MM.1S (cell line): ENCODE results near the gene GNL3L.

Source experiments
- DNase-seq: peaks from one replicate; pipeline ENCODE4 v3.0.0-alpha.2; 2015
- H2AFZ ChIP-seq: fragments of 300-600 bp; sonication (generic); 2 replicates; pipeline ENCODE4 v1.6.0; 2016; ENCODE audit warnings: antibody characterized with exemption, low read length
- H3F3A ChIP-seq: fragments of 300-600 bp; sonication (generic); 2 replicates; pipeline ENCODE4 v1.6.1; 2016; ENCODE audit warnings: mild to moderate bottlenecking, antibody characterized with exemption, low read length, moderate library complexity, mixed read lengths; ENCODE audit not compliant: insufficient read depth
- H3K27ac ChIP-seq: fragments of 300-600 bp; sonication (generic); 2 replicates; pipeline ENCODE4 v1.5.1; 2016; ENCODE audit warnings: mild to moderate bottlenecking, low read length
- H3K27me3 ChIP-seq: fragments of 300-600 bp; sonication (generic); replicated peaks from 2 replicates; pipeline ENCODE4 v1.6.0; 2016; ENCODE audit warnings: low read length; ENCODE audit not compliant: insufficient read depth
- H3K36me3 ChIP-seq: fragments of 300-600 bp; sonication (generic); replicated peaks from 2 replicates; pipeline ENCODE4 v1.6.1; 2016; ENCODE audit warnings: mild to moderate bottlenecking, low read length, mixed read lengths; ENCODE audit not compliant: insufficient read depth
- H3K4me1 ChIP-seq: fragments of 300-600 bp; sonication (generic); 2 replicates; pipeline ENCODE4 v1.6.1; 2016; ENCODE audit warnings: low read length, mixed read lengths
- H3K4me2 ChIP-seq: fragments of 300-600 bp; sonication (generic); 2 replicates; pipeline ENCODE4 v1.6.0; 2016; ENCODE audit warnings: low read depth, low read length
- H3K4me3 ChIP-seq: fragments of 300-600 bp; sonication (generic); 2 replicates; pipeline ENCODE4 v1.5.1; 2016; ENCODE audit warnings: low read length, mixed read lengths
- H3K79me2 ChIP-seq: fragments of 300-600 bp; sonication (generic); 2 replicates; pipeline ENCODE4 v1.6.1; 2016; ENCODE audit warnings: mixed run types, low read length, mixed read lengths
- H3K9ac ChIP-seq: fragments of 300-600 bp; sonication (generic); 2 replicates; pipeline ENCODE4 v1.6.1; 2016; ENCODE audit warnings: low read length, mixed read lengths
- H3K9me2 ChIP-seq: fragments of 300-600 bp; sonication (generic); replicated peaks from 2 replicates; pipeline ENCODE4 v1.6.1; 2016; ENCODE audit warnings: mild to moderate bottlenecking, low read length, mixed read lengths; ENCODE audit not compliant: insufficient read depth
- H3K9me3 ChIP-seq: fragments of 300-600 bp; sonication (generic); replicated peaks from 2 replicates; pipeline ENCODE4 v1.6.1; 2016; ENCODE audit warnings: mild to moderate bottlenecking, low read length, mixed read lengths; ENCODE audit not compliant: insufficient read depth
- H4K20me1 ChIP-seq: fragments of 300-600 bp; sonication (generic); 2 replicates; pipeline ENCODE4 v1.6.1; 2016; ENCODE audit warnings: mild to moderate bottlenecking, low read length, moderate library complexity, mixed read lengths; ENCODE audit not compliant: insufficient read depth
- CTCF ChIP-seq: fragments of 300-600 bp; sonication (generic); IDR thresholded peaks from 2 replicates; pipeline ENCODE4 v1.5.1; 2016; ENCODE audit warnings: antibody characterized with exemption, low read length, mixed read lengths
- EZH2 ChIP-seq: fragments of 300-600 bp; sonication (generic); optimal IDR thresholded peaks from 2 replicates; pipeline ENCODE3; 2017; ENCODE audit warnings: low read depth, mild to moderate bottlenecking, antibody characterized with exemption, low read length, mixed read lengths
- EZH2phosphoT487 ChIP-seq: fragments of 300-600 bp; sonication (generic); IDR thresholded peaks from 2 replicates; pipeline ENCODE4 v1.6.1; 2018; ENCODE audit warnings: antibody characterized with exemption, low read length

Gene GNL3L

GRCh38 chrX:54496517-54496852 is 33.5 kb upstream of the GNL3L start:
- Histone ChIP-seq H3K9ac (no peak overlapping the region), H3K36me3 (no peaks in the 10 kb centered on the region), H3F3A (no peaks in the 10 kb centered on the region), H3K4me2 (peak overlapping the region; percentile 60; the same call in 1 of the 2 replicates), H3K9me3 (no peaks in the 10 kb centered on the region), H3K79me2 (no peaks in the 10 kb centered on the region), H3K27me3 (no peaks in the 10 kb centered on the region), H4K20me1 (no peaks in the 10 kb centered on the region), H3K4me3 (peak overlapping the region; percentile 58), H3K27ac (no peak overlapping the region), H3K4me1 (no peaks in the 10 kb centered on the region), H3K9me2 (no peaks in the 10 kb centered on the region), H2AFZ (no peak overlapping the region; the same call in 1 of the 2 replicates)
- DNase-seq: no peak
- TF ChIP-seq EZH2 (no peak), EZH2phosphoT487 (no peak)

- Histone ChIP-seq H3K27ac (no peak overlapping the region), H3K36me3 (no peaks in the 10 kb centered on the region), H3K79me2 (no peaks in the 10 kb centered on the region), H2AFZ (no peak overlapping the region), H3K9me2 (no peaks in the 10 kb centered on the region), H3F3A (no peaks in the 10 kb centered on the region), H3K9me3 (no peaks in the 10 kb centered on the region), H3K4me1 (no peaks in the 10 kb centered on the region), H3K4me2 (no peak overlapping the region), H3K9ac (no peak overlapping the region), H3K4me3 (no peak overlapping the region), H4K20me1 (no peaks in the 10 kb centered on the region), H3K27me3 (no peaks in the 10 kb centered on the region)
- DNase-seq: no peak
- no peak for TF ChIP-seq CTCF
Measured at GRCh38 chrX:54496936-54497335, 33.1 kb upstream of the GNL3L start.

DNA sequence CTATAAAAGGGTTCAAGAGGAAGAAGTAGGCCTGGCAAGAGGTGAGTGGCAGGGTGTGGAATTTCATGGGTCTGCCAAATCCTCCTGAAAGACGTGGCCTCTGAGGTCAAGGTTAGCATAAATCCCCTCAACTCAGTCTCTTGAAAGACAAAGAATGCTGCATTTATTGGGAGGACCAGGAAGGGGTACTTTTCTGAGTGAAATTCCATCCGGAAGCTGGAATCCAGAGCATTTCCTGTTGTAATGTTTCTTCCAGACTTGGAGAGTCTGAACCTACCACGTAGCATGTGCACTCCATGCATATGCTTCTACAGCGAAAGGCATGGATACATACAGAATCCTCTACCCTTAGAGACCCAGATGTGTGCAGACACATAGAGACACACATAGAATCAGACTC is 20.6 kb upstream of the GNL3L start:
- Histone ChIP-seq H2AFZ (no peak overlapping the region), H3K4me1 (no peaks in the 10 kb centered on the region), H3K9ac (no peak overlapping the region), H3K27me3 (no peaks in the 10 kb centered on the region), H4K20me1 (no peaks in the 10 kb centered on the region), H3K79me2 (no peaks in the 10 kb centered on the region), H3K36me3 (no peaks in the 10 kb centered on the region), H3K4me3 (no peak overlapping the region), H3K9me3 (no peaks in the 10 kb centered on the region), H3K9me2 (no peaks in the 10 kb centered on the region), H3K27ac (no peak overlapping the region), H3K4me2 (no peak overlapping the region), H3F3A (no peaks in the 10 kb centered on the region)
- no peak for DNase-seq
- TF ChIP-seq CTCF: no peak
- TF ChIP-seq EZH2: no peak
- no peak for TF ChIP-seq EZH2phosphoT487

DNA sequence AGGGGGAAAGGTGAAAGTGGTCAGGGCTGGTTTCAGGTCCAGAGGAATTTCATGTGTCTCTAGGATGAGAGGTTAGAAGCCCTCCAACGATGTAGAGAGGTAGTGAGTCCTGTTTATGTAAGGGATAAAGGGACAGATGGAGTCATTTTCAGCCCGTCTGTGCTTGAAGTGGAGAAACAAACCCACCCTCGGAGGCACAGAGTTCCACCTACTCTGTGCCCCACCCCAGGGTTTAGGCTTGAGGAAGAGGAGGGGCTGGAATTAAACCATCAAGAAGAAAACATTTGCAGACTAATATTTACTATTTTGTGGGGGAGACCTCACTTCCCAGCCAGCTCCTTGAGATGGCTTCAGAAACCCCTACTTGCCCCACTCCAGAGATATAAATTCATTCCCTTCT is 868 bp upstream of the GNL3L start:
- Histone ChIP-seq H3K9me3 (no peaks in the 10 kb centered on the region), H3K4me3 (peak overlapping the region; percentile 67; the same call in 1 of the 2 replicates), H3K36me3 (no peaks in the 10 kb centered on the region), H3K27me3 (no peaks in the 10 kb centered on the region), H3K79me2 (peaks cover 38% of the 10 kb centered on the region), H3K4me2 (peak overlapping the region; percentile 61; the same call in 1 of the 2 replicates), H3K9ac (no peak overlapping the region), H3K27ac (no peak overlapping the region), H2AFZ (peak overlapping the region; percentile 54), H4K20me1 (no peaks in the 10 kb centered on the region), H3F3A (no peaks in the 10 kb centered on the region), H3K4me1 (peaks cover 5% of the 10 kb centered on the region; the same call in 1 of the 2 replicates), H3K9me2 (no peaks in the 10 kb centered on the region)
- DNase-seq: no peak
- TF ChIP-seq EZH2phosphoT487: no peak
- no peak for TF ChIP-seq CTCF
- no peak for TF ChIP-seq EZH2
